CD4-positive, alpha-beta T cell (primary cell): ENCODE results near the gene SLC35E3. TPM values are rescaled to one million over a fixed set of nuclear protein-coding genes. Genes with fewer than 3 reads are reported as not detected.

Source experiments
- ATAC-seq: fragments of 200-7000 bp; cut with Tn5 transposase; one replicate; pipeline ENCODE4 v1.10.0; 2022; ENCODE audit warnings: mild to moderate bottlenecking; ENCODE audit not compliant: poor library complexity
- CTCF ChIA-PET: fragments of 350-600 bp; sonication (Branson Sonifier 250); formaldehyde crosslinking; loops from one replicate; lab custom pipeline; 2021; ENCODE audit warnings: antibody characterized with exemption, inconsistent platforms; lab: Charles Lee
- POLR2A ChIA-PET: fragments of 350-600 bp; sonication (Branson Sonifier 250); formaldehyde crosslinking; loops from one replicate; lab custom pipeline; 2021; ENCODE audit warnings: antibody characterized with exemption, inconsistent platforms; lab: Charles Lee
- DNase-seq, 14 experiments: peaks; one replicate each; pipeline ENCODE4 v3.0.0-alpha.2; 2013 to 2020; ENCODE audit warnings: mixed read lengths in 2 of 14
- H3K27ac ChIP-seq, 2 donors: one replicate each; pipeline versions ENCODE4 v1.5.1 to v1.7.0; 2013; ENCODE audit warnings: low read length in 2 of 2, low read depth in 1 of 2, mild to moderate bottlenecking in 1 of 2
- H3K27me3 ChIP-seq, 2 experiments: 1 replicate in 1 of 2; 2 replicates in 1 of 2; pipeline versions ENCODE4 v1.6.1 to v1.7.0; 2013; ENCODE audit warnings: low read length in 2 of 2, control low read depth in 1 of 2, mild to moderate bottlenecking in 1 of 2, moderate library complexity in 1 of 2; ENCODE audit not compliant: insufficient read depth in 2 of 2, control insufficient read depth in 1 of 2
- H3K36me3 ChIP-seq: one replicate; pipeline ENCODE4 v1.6.1; 2013; ENCODE audit warnings: low read length, control low read depth; ENCODE audit not compliant: insufficient read depth
- H3K4me1 ChIP-seq: one replicate; pipeline ENCODE4 v1.6.1; 2013; ENCODE audit warnings: low read length, control low read depth; ENCODE audit not compliant: insufficient read depth
- H3K4me3 ChIP-seq: one replicate; pipeline ENCODE4 v1.5.1; 2013; ENCODE audit warnings: mild to moderate bottlenecking, low read length, moderate library complexity
- H3K9me3 ChIP-seq, 2 experiments: 1 replicate in 1 of 2; 2 replicates in 1 of 2; pipeline versions ENCODE4 v1.6.1 to v1.7.0; 2013; ENCODE audit warnings: low read length in 2 of 2, mild to moderate bottlenecking in 2 of 2, control low read depth in 1 of 2, moderate library complexity in 1 of 2; ENCODE audit not compliant: control insufficient read depth in 1 of 2, insufficient read depth in 1 of 2
- H3K27ac Mint-ChIP-seq: one replicate; pipeline ENCODE4 v1.8.0; 2020; ENCODE audit warnings: mixed read lengths
- H3K27me3 Mint-ChIP-seq: one replicate; pipeline ENCODE4 v1.8.0; 2021; ENCODE audit warnings: mixed read lengths
- H3K36me3 Mint-ChIP-seq: one replicate; pipeline ENCODE4 v1.8.0; 2021; ENCODE audit warnings: low read depth, mixed read lengths
- H3K4me1 Mint-ChIP-seq: one replicate; pipeline ENCODE4 v1.8.0; 2021; ENCODE audit warnings: low read depth, mixed read lengths
- H3K4me3 Mint-ChIP-seq: one replicate; pipeline ENCODE4 v1.8.0; 2020; ENCODE audit warnings: mild to moderate bottlenecking, mixed read lengths
- H3K9me3 Mint-ChIP-seq: one replicate; pipeline ENCODE4 v1.8.0; 2020; ENCODE audit warnings: mixed read lengths
- intact Hi-C, 2 experiments: fragments of 100-400 bp; cut with DNase I in 1 of 2; cut with micrococcal nuclease in 1 of 2; formaldehyde crosslinking; loops; one replicate each; pipeline versions ENCODE4 v1.15.1 to v1.9.0; 2023 to 2025; cut with DNase I, micrococcal nuclease
- total RNA-seq, 174 experiments: library from RNA in 2 of 174; stranded (reverse) in 2 of 174; gene quantifications; one replicate each; pipeline ENCODE4 v1.2.3 and lab custom pipeline; 2021 to 2026
- TF ChIP-seq, protein P1 (sequence below): fragments of 200-600 bp; IDR thresholded peaks from one replicate; pipeline ENCODE4 v1.8.0; 2022; ENCODE audit warnings: antibody characterized with exemption, mild to moderate bottlenecking

The SLC35E3 gene
- total RNA-seq, 2 experiments from 2014 or later = 3.5 to 6.1 TPM

DNA sequence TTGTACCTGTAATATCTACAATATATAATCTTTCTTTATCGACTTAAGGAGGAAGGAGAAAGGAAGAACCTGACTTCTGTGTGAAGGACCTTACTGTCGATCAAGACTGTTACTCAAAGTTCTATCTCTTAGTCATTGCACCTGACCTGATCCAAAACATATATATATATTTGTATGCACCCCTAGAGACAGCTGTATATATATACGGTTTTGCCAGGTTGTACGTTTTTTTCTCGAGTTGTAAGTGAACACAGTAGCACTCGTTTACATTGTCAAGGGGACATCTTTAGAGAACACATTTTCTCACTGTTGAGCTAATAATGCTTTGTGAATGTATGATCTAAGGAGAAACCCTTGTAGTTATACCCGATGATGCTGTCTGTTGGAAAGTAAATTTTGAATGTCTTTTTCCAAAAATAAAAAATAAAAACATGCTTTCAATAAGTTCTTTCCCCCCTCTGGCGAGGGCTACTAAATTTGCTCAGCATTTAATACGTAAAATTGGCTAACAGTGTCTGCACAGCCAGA, 536 bp upstream of the SLC35E3 start:
- peak; percentile 15 for ATAC-seq
- intact Hi-C loops = loop anchor here (2.0 to 10.0 kb wide), 4 partner anchors 63 to 388 kb away; partner anchors contain the start of genes RAP1B (in 2 of the 2) and MDM2 (in 1 of the 2)
- TF ChIP-seq, protein P1, sequence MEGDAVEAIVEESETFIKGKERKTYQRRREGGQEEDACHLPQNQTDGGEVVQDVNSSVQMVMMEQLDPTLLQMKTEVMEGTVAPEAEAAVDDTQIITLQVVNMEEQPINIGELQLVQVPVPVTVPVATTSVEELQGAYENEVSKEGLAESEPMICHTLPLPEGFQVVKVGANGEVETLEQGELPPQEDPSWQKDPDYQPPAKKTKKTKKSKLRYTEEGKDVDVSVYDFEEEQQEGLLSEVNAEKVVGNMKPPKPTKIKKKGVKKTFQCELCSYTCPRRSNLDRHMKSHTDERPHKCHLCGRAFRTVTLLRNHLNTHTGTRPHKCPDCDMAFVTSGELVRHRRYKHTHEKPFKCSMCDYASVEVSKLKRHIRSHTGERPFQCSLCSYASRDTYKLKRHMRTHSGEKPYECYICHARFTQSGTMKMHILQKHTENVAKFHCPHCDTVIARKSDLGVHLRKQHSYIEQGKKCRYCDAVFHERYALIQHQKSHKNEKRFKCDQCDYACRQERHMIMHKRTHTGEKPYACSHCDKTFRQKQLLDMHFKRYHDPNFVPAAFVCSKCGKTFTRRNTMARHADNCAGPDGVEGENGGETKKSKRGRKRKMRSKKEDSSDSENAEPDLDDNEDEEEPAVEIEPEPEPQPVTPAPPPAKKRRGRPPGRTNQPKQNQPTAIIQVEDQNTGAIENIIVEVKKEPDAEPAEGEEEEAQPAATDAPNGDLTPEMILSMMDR = no peak
- peaks cover 16% of the 10 kb centered on the region for H3K36me3 Mint-ChIP-seq
- Histone ChIP-seq H3K36me3 (peaks cover 9% of the 10 kb centered on the region), H3K4me1 (peaks cover 19% of the 10 kb centered on the region), H3K27ac (peak overlapping the region; percentile 22 to 73), H3K27me3 (no peaks in the 10 kb centered on the region), H3K9me3 (no peaks in the 10 kb centered on the region), H3K4me3 (peak overlapping the region; percentile 90)
- ChIA-PET CTCF (interaction anchor here (1.1 to 3.0 kb wide), 3 partner anchors 62 to 133 kb away, joined by 3 to 12 read pairs (median 6); partner anchors contain the start of gene MDM2), POLR2A (interaction anchor here (0.5 to 4.0 kb wide), 11 partner anchors 27 to 1477 kb away, joined by 3 to 74 read pairs (median 3); partner anchors contain the start of genes CAND1, IFNG-AS1, MDM1 and MDM2)
- no peak for DNase-seq
- peaks cover 47% of the 10 kb centered on the region for H3K4me1 Mint-ChIP-seq
- no peaks in the 10 kb centered on the region for H3K27me3 Mint-ChIP-seq
- peak overlapping the region; percentile 93 for H3K4me3 Mint-ChIP-seq
- peak overlapping the region; percentile 95 for H3K27ac Mint-ChIP-seq
- H3K9me3 Mint-ChIP-seq = no peaks in the 10 kb centered on the region

DNA sequence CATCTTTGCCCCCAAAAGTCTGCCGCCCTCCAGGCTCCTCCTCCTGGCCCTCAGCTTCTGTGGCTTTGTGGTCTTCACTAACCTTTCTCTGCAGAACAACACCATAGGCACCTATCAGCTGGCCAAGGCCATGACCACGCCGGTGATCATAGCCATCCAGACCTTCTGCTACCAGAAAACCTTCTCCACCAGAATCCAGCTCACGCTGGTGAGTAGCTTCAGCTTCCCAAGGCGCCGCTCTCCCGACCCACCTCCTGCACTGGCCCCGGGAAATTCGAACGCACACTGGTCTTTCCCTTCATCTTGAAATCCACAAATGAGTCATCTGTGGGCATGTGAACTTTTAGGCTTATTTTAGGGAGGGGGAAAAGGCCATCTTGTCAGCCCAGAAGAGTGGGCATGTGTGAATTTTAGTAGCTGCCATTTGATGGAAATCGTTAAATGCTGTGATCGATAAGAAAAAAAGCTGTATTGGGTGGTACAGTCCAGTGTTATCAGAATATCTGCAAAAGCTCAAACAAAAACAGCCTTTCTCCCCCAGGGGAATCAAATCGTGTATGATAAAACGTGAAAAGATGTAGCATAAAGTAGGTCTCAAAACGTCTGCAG, 700 bp downstream of the SLC35E3 start:
- Mint-ChIP-seq H3K27me3 (no peaks in the 10 kb centered on the region), H3K4me1 (peaks cover 47% of the 10 kb centered on the region), H3K9me3 (no peaks in the 10 kb centered on the region), H3K27ac (peak overlapping the region; percentile 95), H3K36me3 (peaks cover 26% of the 10 kb centered on the region), H3K4me3 (peak overlapping the region; percentile 93)
- H3K4me3 ChIP-seq = peak overlapping the region; percentile 90
- TF ChIP-seq, protein P1 = no peak
- no peaks in the 10 kb centered on the region for H3K27me3 ChIP-seq
- no peaks in the 10 kb centered on the region for H3K9me3 ChIP-seq
- peaks cover 19% of the 10 kb centered on the region for H3K4me1 ChIP-seq
- POLR2A ChIA-PET = interaction anchor here (0.7 to 4.0 kb wide), 12 partner anchors 26 to 1478 kb away, joined by 3 to 74 read pairs (median 4); partner anchors contain the start of genes CAND1, IFNG-AS1, MDM1 and MDM2
- intact Hi-C loops = loop anchor here (2.0 to 10.0 kb wide), 4 partner anchors 62 to 389 kb away; partner anchors contain the start of genes RAP1B (in 2 of the 2) and MDM2 (in 1 of the 2)
- ATAC-seq (peak; percentile 9), DNase-seq (peak in 12 of 14 experiments; percentile 0 to 63 (median 15))
- CTCF ChIA-PET = interaction anchor here (1.1 to 3.0 kb wide), 3 partner anchors 61 to 134 kb away, joined by 3 to 12 read pairs (median 6); partner anchors contain the start of gene MDM2
- peak overlapping the region in 1 of 2 donors; percentile 22 for H3K27ac ChIP-seq
- peaks cover 7% of the 10 kb centered on the region for H3K36me3 ChIP-seq

DNA sequence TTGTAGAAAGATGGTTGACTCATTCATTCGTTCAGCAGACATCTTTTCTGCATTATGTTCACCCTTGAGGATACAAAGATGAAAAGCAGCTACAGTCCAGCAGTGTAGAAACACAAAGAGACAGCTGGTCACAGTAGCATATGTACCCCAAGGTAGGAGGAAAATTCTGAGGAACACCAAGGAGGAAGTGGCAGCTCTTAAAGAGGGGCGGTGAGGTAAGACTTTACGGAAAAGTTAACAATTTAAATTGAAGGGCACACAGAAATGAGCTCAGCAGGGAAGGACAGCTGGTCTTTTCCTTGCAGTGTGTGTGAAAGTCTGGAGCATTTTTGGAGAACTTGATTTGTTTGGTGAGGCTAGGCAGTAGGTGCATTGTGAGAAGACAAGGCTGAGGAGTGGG, 3.5 kb downstream of the SLC35E3 start:
- POLR2A ChIA-PET = interaction anchor here (0.7 kb wide), 1 partner anchor 73 kb away, joined by 3 read pairs; no protein-coding TSS in a partner anchor
- Mint-ChIP-seq H3K36me3 (peaks cover 43% of the 10 kb centered on the region), H3K4me3 (no peak overlapping the region), H3K9me3 (no peaks in the 10 kb centered on the region), H3K27ac (no peak overlapping the region), H3K4me1 (peaks cover 38% of the 10 kb centered on the region), H3K27me3 (no peaks in the 10 kb centered on the region)
- DNase-seq = no peak
- TF ChIP-seq, protein P1 = no peak
- no peak overlapping the region for H3K4me3 ChIP-seq
- intact Hi-C loops = loop anchor here (5.0 to 10.0 kb wide), 3 partner anchors 135 to 392 kb away; partner anchors contain the start of gene RAP1B (in 2 of the 2)
- H3K4me1 ChIP-seq = peaks cover 19% of the 10 kb centered on the region
- H3K36me3 ChIP-seq = peaks cover 11% of the 10 kb centered on the region
- no peaks in the 10 kb centered on the region for H3K27me3 ChIP-seq
- H3K27ac ChIP-seq = no peak overlapping the region
- CTCF ChIA-PET = interaction anchor here (0.6 kb wide), 1 partner anchor 303 kb away, joined by 4 read pairs; no protein-coding TSS in a partner anchor
- no peaks in the 10 kb centered on the region for H3K9me3 ChIP-seq
- no peak for ATAC-seq
